HG03565 (cell line): Measurements from ENCODE around the gene NHP2.

Experiments used
- ATAC-seq: cut with Tn5 transposase; IDR thresholded peaks from one replicate; pipeline ENCODE4 v1.9.1; 2021; ENCODE audit warnings: mild to moderate bottlenecking, moderate library complexity; ENCODE audit not compliant: unreplicated experiment

Gene NHP2

DNA sequence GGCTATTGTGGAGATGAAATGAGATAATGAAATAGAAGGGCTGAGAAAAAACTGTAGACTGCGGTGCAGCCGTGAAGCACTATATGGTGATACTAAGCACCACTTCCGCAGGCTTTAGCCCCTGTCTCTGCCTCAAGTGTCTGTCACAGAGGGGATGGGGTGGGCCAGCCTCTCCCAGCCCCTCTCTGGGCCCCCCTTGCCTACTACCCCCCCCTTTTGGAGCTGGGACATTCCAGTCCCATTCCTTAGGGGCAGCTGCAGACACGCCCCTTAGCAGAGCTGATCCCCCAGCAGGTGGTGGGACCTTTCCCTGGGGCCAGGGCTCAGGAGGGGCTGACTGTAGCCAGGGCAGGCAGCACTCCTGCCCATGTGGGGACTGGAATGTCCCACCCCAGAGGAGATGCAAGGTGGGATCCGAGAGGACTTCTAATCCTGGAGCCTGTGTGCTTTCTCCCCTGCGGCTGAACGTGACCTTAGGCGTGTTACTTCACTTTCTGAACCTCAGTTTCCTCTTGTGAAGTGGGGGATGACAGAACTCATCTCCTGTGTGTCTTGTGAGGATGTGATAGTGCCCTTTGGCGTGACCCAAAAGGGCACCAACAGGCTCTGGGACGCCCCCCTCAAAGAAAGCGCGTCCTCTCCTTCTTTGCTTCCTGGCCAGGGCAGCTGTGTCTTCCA lies 38.4 kb downstream of the NHP2 start:
- no peak for ATAC-seq

DNA sequence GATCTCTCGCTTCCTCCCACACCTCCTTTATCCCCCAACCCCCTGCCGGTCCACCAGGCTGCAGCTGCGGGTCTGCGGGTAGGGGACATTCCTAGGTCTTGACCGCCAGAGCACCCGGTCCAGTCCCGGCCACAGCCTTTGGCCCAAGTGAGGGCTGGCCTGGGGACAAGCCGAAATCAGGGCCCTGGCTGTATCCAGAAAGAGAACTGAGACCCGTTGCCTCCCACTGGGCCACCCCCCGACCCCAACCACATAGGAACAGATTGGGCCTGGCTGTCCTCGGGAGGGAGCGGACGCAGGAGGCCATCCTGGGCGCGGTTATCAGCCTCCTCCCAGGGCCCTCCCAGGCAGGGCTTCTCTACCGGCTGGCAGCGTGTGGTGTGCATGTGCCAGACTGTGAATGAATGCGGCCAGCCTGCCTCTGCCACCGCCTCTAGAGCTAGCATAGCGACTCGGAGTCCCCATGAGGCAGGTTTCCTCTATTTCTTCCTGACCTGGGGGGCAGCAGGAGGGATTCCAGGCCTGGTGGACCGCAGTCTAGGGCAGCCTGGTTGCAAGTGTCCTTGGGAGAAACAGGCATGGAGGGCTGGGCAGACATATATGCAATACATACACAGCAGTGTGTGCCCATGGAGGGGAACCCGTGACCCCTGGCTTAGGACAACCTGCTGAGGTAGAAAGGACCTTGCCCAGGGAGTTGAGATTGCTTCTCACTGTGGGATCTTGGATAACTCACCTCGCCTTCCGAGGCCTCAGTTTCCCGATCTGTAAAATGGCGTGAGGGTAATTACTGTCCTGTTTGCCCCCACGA lies 39.2 kb downstream of the NHP2 start:
- ATAC-seq = no peak

DNA sequence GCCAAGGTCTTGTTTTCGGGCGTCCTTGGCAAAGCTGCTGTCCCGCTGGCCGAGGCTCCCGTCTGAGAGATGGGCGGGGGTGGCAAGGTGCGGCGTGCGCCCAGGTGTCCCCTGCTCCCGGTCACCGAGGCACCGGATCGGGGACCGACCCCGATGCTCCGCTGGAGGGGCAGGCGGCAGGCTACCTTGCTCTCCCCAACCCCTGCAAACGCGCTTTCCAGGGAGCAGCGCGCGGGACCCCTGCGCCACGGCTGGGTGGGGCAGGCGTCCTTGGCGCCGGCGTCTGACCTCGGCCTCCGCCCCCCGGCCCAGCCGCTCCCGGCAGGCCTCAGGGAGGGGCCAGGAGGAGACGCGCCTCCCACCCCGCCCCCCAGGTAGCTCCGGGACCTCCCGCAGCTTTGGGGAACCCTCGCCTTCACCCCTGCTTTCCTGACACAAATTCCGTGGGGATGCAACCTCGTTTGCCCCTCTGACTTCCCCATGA lies 39.8 kb downstream of the NHP2 start:
- ATAC-seq = no peak

DNA sequence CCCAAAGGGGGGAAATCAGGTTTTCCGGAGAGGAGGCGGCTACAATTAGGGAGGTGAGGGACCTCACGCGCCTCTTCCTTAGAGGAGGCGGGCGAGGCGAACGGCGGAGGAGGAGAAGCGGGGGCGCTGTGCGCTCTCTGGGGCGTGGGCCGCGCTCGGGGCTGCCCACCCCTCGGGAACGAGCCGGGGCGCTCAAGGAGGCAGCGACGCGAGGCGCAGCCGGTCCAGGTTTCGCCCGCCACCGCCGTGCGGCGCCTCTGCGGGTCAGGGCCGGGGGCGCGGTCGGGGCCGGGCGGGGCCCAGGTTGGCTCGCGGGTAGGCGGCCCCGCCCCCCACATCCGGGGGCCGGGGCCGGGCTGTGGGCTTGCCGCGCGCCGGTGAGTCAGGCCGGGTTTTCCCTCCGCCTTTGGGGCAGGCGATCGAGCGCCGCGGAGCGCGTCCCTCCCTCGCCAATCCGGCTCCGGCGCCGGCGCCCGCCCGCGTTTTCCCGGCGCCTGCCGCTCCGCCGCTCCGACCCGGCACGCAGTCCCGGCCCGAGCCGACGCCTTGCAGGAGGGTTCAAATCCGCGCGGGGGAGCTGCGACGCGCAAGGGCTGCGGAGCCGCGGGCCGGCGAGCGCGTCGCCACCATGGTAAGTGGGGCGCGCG lies 40.4 kb downstream of the NHP2 start, which contains the start of gene N4BP3:
Gene N4BP3 (plus strand): TSS at position 392 of the 647 bp plus-strand sequence. CDS start 6,052 bp downstream, outside the sequence.
- peak; percentile 60 for ATAC-seq

DNA sequence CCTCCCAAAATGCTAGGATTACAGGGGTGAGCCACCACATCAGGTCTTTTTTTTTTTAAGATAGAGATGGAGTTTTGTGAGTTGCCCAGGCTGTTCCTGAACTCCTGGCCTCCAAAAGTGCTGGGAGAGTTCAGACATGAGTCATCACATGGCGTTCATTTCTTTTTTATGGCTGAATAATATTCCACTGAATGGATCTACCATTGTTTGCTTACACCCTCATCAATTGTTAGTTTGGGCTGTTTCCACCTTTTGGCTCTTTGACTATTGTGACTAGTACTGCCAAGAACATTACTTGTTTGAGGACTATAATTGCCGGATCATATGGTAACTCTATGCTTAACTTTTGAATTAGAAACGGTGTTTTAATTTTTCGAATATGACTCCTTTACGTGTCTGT lies 41.1 kb downstream of the NHP2 start:
- ATAC-seq = no peak

DNA sequence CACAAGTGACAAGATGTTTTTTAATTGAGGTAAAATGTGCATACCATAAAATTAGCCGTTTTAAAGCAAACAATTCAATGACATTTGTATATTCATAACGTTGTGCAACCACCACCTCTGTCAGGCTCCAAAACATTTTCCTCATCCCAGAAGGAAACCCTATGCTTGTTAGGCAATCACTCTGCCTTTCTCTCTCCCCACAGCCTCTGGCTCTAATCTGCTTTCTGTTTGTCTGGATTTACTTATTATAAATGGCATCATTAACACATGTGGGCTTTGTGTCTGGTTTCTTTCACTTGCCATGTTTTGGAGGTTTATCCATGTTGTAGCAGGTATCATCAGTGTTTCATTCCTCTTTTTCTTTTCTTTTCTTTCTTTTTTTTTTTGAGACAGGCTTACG lies 41.8 kb downstream of the NHP2 start:
- no peak for ATAC-seq

DNA sequence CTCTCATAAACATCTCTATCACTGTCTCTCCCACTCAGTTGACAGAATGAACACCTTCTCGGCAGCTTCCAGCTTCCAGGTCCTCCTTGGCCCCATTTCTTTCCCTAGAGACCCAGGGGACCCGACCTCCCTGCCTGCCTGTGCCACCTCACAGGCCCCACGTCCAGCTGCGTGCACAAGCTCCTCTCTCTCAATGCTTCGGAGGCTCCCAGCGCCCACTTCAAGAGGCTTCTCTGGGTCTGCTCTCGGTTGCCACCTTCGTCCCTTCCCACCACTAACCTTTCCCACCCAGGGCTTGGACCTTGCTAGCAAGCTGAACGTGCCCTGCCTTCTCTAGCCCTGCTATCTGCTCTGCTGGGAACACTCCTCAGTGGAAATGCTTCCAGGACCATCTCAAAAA lies 43.2 kb downstream of the NHP2 start:
- ATAC-seq = no peak

DNA sequence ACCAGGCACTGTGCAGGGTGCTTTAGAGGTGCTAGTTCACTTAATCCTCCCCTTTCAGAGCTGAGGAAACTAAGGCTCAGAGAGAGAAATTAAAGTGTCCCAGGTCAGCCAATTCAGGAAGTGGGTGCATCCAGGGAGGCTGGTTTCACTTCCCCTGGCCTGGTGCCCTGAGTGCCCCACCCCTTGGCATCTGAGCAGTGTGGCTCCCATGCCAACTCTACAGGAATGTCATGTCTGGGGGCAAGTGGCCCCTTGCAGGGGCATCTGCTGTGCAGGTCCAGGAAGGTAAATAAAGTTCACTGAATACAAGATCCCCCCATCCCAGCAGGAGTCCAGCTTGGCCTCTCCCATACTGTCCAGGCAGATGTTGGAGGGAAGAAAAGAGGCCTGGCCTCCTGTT lies 44.7 kb downstream of the NHP2 start:
- ATAC-seq = no peak

DNA sequence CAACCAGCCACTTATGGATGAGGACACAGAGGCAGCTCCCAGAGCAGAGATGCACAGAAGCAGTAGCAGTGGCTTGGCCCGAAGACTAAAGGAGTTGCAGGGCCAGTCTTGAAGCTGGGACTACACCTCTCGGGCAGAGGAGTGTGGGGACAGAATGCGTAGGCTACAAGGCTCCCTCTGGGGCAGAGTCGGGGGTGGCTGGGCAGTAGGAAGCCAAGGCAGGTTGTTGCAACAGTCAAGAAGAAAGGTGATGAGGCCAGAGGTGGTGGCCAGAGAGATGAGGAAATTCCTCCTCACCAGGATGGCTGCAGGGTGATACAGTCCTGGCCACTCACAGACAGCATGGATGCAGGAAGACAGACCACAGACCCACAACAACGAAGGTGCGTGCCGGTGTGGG lies 45.2 kb downstream of the NHP2 start:
- no peak for ATAC-seq

DNA sequence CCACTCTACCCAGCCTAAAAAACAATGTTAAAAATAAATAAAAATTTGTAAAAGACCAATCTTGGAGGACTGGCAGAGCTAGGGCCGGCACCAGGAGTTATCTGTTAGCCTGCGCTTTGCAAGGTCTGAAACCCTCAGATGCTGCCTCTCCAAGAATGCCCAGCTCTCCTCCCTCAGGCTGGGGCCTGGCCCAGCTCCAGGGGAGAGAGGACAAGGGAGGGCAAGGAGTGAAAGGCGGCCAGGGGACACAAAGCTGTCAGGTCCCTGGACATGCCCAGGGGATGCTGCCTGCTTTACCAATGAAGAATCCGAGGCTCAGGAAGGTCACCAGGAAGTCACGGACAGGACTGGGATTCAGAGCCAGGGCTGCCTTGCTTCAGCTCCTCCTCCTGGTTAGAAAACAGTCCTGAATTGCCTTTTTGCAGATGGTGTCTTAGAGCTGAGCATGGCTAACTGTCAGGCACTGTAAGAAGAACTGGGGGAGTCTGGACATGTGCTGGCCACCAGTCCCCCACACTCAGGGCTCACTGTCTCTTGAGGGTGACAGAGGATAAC lies 45.9 kb downstream of the NHP2 start:
- no peak for ATAC-seq

DNA sequence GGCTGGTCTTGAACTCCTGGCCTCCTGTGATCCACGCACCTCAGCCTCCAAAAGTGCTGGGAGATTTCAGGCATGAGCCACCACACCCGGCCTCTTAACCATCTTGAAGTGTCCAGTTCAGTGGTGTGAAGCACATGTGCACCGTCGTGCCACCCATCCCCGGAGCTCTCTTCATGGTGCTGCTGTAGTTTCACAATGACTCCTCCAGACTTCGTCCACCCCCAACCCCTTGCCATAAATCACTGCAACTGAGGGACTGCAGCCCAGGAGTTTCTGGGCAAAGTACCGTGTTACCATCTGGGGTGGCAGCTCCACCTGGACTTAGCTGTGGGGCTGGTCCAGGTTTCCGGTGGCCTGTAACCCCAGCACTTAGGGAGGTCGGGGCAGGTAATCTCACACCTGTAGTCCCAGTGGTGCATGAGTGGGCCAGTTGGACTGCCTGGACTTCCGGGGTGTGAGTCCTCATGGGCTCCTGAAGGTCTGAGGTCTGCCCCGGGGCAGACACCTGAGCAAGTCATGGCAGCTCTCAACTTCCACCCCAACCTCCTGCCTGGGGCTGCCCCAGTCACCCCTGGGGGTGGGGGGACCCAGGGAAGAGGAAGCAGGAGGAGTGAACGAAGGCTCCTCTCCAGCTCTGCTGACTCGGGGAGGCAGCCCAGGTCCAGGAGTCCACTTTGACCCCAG lies 47.0 kb downstream of the NHP2 start:
- no peak for ATAC-seq

DNA sequence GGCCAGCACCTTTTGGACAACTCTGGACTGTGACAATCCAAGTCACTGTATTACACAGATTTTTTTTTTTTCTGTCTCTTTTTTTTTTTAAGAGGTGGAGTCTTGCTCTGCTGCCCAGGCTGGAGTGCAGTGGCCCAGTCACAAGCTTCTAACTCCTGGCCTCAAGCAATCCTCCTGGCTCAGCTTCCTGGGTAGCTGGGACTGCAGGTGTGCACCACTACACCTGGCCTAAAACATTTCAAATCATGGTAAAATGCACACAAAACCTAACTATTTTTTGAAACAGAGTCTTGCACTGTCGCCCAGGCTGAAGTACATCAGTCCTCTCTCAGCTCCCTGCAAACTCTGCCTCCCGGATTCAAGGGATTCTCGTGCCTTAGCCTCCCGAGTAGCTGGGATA lies 47.6 kb downstream of the NHP2 start:
- ATAC-seq = no peak

DNA sequence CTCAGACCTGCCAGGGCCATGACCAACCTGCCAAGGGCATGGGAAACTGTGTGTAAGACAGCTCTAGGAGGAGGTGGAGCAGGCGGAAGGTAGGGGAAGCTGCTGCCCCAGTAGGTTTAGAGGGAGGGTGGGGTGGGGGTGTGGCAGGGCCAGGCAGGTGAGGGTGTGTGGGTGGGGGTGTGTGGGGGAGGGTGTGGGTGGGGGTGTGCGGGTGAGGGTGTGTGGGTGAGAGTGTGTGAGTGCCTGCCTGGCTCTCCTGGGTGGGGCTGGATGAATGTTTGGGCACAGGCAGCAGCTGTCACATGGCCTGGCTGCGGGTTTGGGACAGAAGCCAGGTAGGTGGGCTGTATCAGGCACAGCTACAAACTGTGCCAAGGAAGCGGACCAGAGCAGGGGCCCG lies 49.2 kb downstream of the NHP2 start:
- ATAC-seq = no peak

DNA sequence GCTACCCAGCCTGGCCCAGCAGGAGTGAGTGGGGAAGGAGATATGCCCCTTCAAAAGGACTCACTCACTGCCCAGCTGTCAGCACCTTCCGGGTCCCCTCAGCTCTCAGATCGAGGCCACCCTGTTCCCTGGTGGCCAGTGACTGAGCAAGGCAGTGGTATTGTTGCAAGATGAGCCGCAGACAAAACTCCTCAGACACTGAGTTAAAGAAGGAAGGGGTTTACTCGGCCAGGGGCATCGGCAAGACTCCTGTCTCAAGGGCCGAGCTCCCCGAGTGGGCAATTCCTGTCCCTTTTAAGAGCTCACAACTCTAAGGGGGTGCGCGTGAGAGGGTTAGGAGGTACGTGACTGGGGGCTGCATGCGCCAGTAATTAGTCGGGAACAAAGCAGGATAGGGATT lies 50.1 kb downstream of the NHP2 start:
- no peak for ATAC-seq
